HTERT RPE-1 (cell line): ENCODE data around the gene OR56A4.

Experiments
- in situ Hi-C: fragments of 300-500 bp; cut with MboI; formaldehyde crosslinking; loops from 4 replicates; pipeline ENCODE4 v1.14.3; 2020; ENCODE audit warnings: low sequenced_read_pairs

The OR56A4 gene

GRCh38 chr11:6006846-6007245 is at the start of gene OR56A4:
TSS of gene OR56A4 (minus strand) at chr11:6006946. CDS start at chr11:6002992, 3,954 bp downstream.
- in situ Hi-C loops = no loop called here

DNA sequence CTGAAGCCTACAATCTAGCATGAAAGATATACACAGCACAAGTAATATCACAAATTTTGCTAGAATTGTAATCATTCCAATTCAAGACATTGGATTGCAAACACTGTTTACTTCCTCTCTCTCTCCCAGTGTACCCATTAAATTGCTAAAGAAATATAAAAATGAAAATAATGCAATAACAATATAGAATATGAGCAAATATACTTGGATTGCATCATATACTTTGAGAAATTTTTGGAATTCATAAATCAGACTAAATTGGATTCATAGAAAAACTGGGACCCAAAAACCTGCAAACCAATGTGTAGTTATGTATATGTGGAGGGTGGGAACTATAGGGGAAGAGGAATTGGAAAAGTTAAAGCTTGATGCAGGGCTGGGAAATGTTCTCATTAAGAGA is 48.8 kb upstream of the OR56A4 start:
- in situ Hi-C loops = no loop called here

DNA sequence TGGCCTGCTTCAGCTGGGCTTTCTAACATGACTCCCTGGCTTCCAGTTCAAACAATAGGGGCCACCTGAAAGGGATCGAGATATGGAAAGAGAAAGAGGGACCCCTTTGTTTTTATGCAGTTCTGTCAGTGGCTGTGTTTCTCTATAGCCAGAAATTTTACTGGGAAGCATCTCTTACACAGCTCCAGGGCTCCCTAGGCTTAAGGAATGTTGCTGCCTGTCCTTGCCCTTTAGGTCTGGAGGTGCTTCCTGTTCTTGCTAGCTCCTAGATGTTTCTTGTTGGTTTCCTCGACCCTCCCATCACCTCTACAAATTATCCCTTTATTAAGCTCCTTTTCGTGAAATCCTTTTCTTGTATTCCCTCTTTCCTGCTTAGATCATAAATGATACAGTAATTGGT is 45.6 kb upstream of the OR56A4 start:
- in situ Hi-C loops = no loop called here

DNA sequence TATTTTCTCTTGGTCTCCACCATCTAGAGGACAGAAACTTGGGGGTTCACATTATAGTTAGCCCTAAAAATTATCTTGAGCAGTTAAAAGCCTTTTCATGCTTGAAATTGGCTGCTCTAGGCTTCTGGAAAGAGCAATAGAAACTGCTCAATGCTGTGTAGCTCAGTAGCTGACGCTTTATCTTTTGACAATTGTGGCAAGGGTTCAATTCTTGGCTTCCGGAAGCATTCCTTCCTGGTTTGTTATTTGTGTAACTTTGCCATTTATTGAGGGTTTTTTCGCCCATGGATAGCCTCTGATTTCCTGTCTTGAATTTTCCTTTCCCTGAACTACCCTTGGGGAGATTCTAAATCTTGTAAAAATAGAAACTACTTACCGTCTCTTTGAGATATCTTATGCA is 34.1 kb upstream of the OR56A4 start:
- in situ Hi-C loops = no loop called here

DNA sequence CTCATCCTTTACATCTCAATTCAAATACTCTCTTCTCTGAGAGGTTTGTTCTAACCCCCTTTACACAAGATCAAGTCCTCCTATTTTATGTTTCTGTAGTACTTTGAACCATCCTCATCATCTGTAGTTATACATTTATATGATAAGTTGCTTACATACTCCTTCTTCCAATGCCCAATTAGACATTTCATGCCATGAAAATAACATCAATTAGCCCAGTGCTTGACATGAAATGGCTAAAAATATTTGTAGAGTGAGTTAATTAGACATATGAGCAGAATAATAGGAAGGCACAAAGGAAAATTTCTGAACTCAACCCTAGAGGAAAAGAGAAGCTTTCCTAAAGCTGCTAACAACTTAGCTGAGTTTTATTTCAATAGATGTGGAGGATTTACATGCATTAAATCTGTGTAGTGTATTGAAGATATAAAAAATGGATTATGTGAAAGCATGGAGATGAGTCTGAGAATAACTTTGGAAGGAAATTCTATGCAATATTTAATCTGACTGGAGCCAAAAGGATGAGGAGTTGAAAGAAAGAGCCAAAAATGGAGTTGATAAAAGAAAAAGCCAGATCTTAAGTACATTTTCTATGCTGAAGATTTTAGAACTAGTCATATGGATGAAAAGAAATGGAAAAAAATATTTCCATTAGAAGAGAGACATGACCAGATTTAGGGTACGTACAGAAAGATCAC is 24.1 kb upstream of the OR56A4 start, which contains the start of gene OR56A1:
Gene OR56A1 (minus strand): TSS at position 51 of the 698 bp plus-strand sequence. CDS start 3,066 bp downstream, outside the sequence.
- in situ Hi-C loops = no loop called here

DNA sequence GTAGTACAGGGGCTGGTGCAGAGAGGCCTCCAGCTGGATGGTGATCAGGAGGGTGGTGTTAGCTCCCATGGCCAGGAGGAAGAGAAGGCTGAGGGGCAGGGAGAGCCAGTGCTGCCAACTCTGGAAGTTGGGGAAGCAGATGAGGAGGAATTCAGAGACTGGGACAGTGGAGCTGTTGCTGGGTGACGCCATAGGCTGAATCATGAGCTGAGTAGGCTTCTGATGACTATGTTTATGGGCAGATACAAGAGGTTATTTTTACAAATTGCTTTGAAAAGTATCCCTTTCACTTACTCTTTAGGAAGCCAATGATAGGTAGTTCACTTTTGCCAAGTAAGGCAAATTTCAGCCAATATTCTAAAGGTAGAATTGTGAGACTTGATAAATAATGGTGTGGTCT is 20.8 kb upstream of the OR56A4 start:
- in situ Hi-C loops = no loop called here

GRCh38 chr11:6025056-6025455 is 18.3 kb upstream of the OR56A4 start:
- in situ Hi-C loops = no loop called here

- in situ Hi-C loops = no loop called here
Measured at GRCh38 chr11:6022956-6023355, 16.2 kb upstream of the OR56A4 start.

- in situ Hi-C loops = no loop called here
Measured at GRCh38 chr11:6013042-6013441, 6.3 kb upstream of the OR56A4 start.

- in situ Hi-C loops = no loop called here
Measured at GRCh38 chr11:6012035-6012668, 5.4 kb upstream of the OR56A4 start.

DNA sequence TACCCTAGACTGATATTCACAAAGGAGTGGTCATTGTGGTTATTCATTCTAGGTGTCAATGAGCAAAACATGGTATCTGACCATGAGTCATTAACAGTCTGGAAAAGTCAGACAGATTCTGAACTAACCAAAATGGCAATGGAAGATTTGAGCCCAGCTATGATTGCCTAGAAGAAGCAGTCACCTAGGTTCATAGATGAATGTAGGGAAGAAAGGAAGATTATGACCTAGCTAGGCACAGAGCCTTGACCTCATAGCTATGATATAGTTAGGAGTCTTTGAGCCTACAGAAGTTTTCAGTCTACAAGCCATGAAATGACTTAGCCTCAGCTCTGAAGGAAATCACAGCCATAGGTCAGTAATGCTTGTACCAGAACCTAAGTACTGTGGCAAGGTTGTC is 351 bp downstream of the OR56A4 start:
- in situ Hi-C loops = no loop called here

DNA sequence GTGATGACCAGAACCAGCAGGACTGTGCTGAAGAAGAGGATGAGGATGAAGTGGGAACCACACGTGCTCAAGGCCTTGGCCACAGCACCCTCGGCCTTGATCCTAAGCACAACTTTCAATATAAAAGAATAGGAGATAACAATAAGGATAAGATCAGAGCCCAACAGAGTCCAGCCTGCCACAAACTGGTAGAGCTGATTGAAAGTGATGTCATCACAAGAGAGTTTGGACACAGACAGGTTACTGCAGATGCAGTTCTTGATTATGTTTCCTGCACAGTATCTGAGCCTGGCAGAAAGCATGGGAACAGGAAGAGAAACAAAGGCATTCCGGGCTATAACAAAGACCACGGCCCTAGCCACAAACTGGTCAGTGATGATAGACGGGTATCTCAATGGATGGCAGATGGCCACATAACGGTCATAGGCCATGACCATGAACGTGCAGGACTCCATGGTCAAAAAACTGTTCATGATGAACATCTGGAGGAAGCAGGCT is 4.5 kb downstream of the OR56A4 start:
- in situ Hi-C loops = no loop called here

DNA sequence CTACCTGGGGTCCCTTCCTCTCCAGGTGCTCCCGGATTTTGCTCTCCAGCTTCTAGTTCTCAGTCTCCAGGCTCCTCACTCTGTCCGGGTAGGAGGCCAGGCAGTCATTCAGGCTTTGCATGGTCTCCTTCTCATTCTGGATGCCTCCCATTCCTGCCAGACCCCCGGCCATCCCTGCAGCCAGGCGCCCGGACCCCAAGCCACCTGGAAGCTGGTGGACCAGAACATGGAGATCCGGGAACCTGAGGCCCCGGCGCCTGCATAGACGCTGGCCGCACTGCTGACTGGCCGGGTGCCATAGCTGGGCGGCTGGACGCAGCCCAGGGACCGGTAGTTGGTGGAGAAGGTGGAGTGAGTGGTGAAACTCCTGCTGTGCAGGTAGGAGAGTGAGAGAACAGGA is 12.0 kb downstream of the OR56A4 start:
- in situ Hi-C loops = no loop called here

GRCh38 chr11:5992604-5993251 is 14.0 kb downstream of the OR56A4 start:
- in situ Hi-C loops = no loop called here

DNA sequence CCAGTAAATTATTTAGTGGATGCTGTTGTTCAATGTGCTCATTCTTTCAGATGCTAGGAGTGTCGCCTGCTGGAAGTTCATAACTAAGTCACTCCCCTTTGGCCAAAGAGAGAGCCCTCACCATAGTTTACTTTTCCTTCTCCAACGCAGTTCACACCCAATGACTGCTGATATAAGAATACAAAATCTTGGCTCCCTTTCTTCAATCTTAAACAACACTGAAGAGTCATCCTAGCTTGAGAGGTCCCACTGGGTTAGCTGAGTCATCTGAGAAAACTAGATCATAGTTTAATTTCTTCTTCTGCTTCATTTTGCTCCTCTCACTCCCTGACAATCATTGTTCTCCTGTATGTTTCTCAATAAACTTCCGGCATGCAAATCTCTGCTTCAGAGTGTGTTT is 14.6 kb downstream of the OR56A4 start:
- in situ Hi-C loops = no loop called here

DNA sequence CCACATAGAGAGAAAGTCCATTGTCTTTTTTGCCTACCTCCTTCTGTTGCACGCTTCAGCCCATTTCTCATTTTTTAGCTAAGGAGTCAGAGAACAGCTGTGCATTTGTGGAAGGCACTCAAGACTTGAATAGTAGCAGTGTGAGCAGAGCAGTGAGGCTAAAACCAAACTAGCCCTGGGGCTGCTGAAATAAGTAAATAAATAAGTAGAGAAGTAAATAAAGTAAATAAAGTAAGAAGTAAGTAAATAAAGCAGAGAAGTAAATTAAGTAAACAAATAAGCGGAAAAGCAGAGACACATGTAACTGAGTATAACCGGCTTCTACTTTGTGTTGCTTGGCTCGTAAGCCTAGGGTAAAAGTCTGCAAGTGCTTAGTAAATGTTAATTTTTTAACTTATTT is 17.5 kb downstream of the OR56A4 start:
- in situ Hi-C loops = no loop called here

DNA sequence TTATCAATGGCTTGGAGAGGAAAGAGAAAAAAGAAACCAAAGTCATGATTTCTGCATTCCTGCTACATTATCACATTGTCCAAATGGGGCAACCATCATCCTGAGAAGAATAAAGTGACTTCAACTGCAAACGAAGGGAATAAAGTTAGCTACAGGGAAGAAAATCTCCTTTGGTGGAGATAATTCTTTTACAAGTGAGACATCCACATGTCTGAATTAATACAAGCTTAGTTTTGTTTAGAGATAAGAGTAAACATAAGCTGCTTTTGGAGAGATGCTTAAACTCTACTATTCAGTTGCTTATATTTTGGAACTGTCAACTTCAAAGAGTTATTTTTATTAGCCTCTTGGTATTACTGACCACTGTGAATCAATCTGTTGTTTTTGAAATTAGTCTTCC is 19.9 kb downstream of the OR56A4 start, which contains the start of gene OR52L1:
Gene OR52L1 (minus strand): TSS at position 101 of the 400 bp plus-strand sequence. CDS start 55 bp downstream, at position 46.
- in situ Hi-C loops = no loop called here

DNA sequence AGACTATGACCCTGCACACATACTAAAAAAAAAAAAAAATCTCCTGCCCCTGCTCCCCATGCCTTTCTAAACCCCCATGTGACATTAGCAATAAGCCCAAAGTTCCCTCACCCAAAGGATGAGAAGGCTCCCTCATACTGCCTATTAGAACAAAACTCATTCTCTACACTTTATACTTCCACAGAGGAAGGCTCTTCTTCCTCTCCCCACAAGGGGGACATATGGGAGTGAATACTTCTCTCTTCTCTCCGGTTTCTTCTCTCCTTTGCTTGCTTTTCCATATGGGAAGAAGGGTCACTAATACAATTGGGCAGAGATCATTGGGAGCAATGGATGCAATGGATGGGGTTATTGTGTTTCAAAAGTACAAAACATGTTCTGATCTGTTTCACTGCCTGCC is 23.3 kb downstream of the OR56A4 start:
- in situ Hi-C loops = no loop called here

- in situ Hi-C loops = no loop called here
Measured at GRCh38 chr11:5973530-5973929, 33.2 kb downstream of the OR56A4 start.

DNA sequence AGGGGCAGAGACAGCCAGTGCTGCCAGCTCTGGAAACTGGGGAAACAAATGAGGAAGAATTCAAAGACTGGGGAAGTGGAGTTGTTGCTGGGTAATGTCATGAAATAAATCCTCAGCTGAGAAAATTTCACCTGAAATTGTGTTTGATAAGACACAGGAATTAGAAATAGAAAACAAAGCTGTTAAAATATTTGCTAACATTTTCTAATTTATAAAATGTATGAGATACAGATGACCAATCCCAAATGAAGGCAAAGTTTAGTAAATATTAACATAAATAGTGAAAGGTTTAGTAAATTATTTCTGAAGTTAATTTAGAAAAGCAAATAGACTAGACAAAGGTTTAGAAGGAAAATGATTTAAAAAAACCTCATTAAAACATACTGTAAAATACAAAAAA is 38.4 kb downstream of the OR56A4 start, which contains the start of gene OR56A5:
Gene OR56A5 (minus strand): TSS at position 101 of the 400 bp plus-strand sequence. CDS start 0 bp downstream, at position 101.
- in situ Hi-C loops = no loop called here

DNA sequence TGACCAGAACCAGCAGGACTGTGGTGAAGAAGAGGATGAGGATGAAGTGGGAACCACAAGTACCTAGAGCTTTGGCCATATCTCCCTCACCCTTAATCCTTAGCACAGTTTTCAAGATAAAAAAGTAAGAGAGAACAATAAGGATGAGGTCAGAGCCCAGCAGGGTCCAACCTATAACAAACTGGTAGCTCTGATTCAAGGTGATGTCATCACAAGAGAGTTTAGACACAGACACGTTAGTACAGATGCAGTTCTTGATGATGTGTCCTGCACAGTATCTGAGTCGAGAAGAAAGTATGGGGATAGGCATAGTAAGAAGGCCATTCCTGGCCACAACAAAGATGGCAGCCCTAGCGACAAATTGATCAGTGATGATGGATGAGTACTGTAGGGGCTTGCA is 39.0 kb downstream of the OR56A4 start:
- in situ Hi-C loops = no loop called here

GRCh38 chr11:5966958-5967357 is 39.8 kb downstream of the OR56A4 start:
- in situ Hi-C loops = no loop called here
